GM21515 (cell line): Measurements from ENCODE around the gene WNK1.
"Not testable (repeated sequence)": the region's sequence is repeated elsewhere in the genome, so short reads cannot be mapped to it uniquely, and the experiment has no call there.

Source experiments
- ATAC-seq: cut with Tn5 transposase; IDR thresholded peaks from one replicate; pipeline ENCODE4 v1.9.1; 2021; ENCODE audit not compliant: unreplicated experiment

WNK1 gene

DNA sequence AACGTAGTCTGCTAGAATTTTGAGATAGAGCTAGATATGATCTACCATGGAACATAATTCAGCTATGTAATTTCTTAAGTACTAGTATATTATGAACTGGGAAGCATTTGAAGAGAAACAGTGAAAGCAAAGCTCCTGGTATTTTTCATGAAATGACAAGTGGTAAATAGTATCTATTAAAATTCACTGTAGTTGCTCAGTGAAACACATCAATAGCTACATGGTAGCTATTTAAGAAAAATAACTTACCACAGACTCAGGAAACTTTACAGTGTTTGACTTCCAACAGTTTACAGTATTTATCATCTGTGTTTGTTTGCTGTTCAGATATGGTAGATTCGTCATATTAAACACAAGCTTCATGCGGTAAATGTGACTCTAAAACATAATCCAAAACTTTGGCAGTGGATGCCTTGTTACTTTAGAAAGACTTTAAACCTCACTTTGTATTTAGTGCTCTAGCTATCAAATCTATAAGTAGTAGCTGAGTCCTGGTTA is 25.2 kb downstream of the WNK1 start:
- no peak for ATAC-seq

DNA sequence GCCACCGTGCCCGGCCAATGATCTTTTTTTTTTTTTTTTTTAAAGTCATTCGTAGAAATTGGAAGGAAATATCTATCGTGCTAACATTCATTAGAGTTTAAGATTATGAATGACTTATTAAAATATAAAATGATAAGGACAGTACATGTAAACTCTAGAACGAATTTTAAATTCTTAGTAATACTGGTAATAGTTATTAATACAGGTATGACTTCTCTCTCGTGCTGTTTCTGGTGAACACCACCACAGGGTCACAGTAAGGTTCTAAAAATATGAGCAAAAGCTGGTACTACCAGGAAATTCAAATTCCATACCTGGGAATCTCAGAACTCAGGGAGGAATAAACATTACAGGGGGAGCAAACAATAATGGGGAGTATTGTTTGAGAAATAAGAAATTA is 26.2 kb downstream of the WNK1 start:
- ATAC-seq, result no peak

DNA sequence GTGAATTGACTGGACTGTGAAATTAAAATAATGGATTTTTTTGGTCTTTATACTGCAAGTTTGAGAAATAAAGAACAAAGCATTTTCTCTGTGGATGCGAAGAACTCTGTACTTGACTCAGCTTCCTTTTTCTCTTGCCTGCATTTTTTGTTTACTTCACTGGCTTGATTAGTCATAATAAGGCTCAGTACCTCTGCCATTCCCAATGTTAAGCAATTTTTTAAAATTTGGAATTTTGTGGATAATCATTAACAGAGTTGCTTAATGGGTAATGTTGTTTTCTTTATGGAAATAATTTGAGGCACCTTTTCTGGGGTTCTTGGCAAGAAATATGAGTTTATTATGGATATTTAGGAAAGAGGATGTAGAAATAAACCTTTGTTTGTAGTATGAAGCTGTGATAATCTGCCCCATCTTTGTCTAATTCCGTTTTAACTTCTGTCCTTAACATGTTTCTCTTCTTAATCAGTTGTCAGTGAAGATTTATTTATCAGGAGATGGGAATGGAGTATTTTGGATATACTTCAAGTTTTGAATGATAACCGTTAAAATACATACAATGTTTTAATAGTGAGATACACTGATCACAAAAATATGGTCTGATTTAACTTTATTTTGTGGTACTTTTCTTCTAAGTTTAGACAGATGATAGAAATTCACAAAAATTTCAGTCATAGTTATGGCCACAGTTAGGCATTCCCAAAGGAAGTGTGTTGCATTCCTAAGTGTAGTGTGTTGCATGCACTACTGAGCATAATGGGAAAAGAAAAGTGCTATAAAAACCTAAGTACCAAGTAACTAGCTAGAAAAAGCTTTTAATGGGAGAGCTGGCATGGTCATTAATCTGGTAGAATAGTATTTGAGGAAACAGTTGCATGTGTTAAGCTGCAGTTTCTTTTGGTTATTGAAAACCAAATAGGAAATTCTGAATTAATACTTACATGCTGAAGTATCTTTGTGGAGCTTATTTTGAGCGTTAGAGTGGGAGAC is 27.7 kb downstream of the WNK1 start:
- ATAC-seq, result no peak

DNA sequence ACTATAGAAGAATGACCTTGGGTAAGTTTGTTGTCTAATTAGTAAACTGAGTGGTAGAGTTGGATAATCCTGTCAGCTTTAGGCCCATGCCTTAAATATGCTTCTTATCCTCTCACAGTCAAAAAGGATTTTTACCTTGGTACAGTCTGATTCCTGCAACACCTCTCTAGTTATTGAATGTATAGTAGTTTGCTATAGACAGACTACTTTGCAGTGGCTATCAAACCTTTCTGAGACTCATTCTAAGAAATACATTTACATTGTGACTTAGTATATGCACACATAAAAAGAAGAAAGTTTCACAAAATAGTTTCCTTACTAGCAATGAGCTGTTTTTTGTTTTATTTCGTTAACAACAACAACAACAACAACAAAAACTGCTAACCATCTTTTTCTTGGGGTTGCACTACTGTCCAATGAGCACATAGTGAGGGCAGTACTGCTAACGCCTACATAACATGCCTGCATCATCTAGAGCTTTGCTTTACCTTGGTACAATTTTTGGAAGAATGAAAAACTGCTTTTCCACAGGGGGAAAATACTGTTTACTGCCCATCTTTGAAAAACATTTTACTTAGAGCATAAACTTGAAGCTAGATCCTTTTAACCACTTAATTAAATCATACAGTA is 28.5 kb downstream of the WNK1 start:
- no peak for ATAC-seq

GRCh38 chr12:785706-786105 is 33.3 kb downstream of the WNK1 start:
- no peak for ATAC-seq

DNA sequence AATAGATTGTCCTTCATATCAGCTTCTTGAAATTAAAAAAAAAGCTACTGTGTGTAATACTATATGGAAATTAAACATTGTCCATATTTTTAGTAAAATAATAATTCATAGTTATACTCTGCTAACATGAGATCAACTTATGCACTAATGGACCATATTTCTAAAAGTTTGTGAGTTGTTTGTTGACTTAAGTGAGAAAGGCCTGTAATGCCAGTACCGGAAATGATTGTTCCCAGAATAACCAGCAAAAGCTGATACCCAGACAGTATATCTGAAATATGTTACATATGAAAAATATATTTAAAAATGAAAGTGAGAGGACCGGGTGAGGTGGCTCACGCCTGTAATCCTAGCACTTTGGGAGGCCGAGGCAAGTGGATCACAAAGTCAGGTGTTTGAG is 35.9 kb downstream of the WNK1 start:
- ATAC-seq, result no peak

- not testable (repeated sequence) for ATAC-seq
These were observed 36.4 kb downstream of the WNK1 start for GRCh38 chr12:788762-789161.

DNA sequence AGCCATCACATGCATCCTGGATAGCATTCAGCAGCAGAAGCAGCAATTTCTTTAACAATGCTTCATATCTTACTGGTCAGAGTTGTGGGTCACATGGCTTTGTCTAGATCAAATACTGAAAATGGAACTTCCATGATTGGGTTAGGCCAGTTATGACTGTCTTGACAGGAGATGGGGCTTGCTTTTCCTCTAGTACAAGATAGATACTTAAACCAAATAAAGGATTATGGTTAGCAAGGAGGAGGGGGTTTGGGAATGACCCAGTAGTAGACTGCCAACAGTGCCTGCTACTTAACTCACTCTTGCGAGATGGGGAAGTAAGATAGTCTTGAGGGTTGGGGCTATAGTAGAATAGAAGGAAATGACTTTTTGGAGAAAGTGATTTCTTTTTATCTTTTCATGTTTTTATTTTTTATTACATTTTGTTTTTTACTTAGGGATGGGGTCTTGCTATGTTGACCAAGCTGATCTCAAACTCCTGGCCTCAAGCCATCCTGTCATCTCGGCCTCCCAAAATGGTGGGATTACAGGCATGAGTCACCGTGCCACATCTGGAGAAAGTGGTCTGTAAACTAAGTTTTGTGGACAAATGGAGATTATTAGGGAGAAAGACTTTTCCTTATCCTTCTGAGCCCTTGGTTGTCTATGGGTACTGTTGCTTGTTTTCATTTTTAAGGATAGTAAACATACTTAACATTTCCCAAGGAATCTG is 37.6 kb downstream of the WNK1 start:
- ATAC-seq, result no peak

- ATAC-seq, result no peak
These were observed 38.2 kb downstream of the WNK1 start for GRCh38 chr12:790608-791007.

- ATAC-seq, result no peak
These were observed 40.7 kb downstream of the WNK1 start for GRCh38 chr12:793037-793436.

DNA sequence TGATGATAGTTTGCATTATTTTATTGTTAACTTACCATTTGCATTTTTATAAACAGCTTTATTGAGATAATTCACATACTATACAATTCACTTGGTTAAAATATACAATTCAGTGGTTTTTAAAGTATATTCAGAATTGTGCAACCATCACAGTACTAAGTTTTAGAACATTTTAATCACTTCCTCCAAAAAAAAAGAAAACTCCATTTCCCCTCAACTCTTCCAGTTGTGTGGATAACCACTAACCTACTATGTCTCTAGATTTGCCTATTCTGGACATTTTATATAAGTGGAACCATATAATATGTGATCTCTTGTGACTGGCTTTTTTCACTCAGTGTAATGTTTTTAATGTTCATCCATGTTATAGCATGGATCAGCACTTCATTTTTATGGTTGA is 41.3 kb downstream of the WNK1 start:
- no peak for ATAC-seq

GRCh38 chr12:795305-795704 is 42.9 kb downstream of the WNK1 start:
- no peak for ATAC-seq

DNA sequence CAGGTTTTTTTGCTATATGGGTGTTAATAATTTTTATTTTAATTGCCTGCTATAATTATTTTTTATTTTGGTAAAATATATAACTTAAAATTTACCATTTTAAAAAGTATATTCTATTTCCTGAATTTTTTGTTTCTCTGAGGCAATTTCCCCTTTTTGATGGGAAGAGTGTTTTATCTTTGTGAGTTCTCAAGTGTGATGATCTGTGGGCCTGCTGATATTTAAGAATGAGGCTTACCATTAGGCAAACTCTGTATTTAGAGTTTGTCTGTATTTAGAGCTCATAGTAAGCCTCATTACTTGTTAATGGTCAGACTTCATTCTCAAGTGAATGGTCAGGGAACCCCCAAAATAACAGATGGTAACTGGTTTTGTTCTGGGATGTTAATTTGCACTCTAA is 48.0 kb downstream of the WNK1 start:
- no peak for ATAC-seq

DNA sequence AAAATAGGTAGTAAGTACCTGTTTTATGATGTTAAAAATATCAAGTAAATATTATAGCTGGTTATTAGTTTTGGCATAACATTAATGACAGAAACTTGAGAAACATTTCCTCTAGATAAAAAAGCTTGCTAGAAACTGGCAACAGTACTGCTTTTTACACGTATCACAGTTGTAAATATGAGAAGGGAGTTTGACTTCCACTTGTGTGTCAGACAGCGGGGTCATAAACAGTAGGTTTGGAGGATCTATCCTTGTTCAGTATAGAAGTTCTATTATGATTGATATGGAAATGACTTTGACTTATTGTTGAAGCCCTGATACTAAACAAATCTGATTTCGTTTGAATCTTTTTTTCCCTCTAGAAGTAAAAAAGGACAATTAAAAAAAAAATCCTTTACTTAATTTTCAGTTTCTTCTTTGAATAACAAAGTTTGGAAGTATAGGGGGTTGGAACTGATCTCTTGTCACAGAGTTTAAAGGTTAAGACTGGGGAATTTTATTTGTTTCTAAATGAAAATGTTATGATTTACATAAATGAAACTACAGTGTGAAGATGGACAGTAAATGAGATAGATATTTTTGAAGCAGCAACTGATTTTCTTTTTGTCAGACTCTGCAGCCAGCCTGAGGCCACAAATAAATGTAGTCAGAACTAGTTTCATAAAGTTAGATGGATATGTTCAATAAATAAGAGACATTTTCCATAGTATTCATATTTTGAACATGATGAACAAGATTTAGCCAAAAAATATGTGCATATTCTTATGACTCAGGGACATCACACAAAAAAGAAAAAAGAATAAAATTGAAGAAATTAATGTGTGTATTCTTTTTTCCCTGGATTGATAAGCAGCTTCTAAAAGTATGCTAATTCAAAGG is 50.1 kb downstream of the WNK1 start:
- no peak for ATAC-seq

DNA sequence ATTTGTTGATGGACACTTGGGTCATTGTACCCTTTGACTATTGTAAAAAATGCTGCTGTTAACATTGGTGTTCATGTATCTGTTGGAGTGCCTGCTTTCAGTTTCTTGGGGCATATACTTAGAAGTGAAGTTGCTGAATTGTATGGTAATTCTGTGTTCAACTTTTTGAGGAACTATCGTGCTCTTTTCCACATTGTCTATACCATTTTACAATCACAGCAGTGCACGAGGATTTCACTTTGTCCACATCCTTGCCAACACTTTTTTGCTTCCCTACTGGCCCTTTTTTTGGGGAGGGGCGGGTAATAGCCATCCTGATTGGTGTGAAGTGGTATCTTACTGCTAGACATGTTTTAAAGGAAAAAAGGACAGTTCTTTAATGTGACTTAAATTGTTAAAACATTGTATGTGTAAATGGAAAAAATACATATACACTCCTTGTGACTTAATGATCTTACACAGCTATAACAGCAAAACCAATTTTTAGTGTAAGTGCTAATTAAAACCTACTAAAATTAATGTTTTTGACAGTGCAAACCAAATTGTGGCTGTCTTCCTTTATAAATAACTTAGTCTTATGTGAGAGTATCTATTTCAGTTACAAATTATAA is 52.7 kb downstream of the WNK1 start:
- no peak for ATAC-seq

- no peak for ATAC-seq
These were observed 53.9 kb downstream of the WNK1 start for GRCh38 chr12:806200-806791.

DNA sequence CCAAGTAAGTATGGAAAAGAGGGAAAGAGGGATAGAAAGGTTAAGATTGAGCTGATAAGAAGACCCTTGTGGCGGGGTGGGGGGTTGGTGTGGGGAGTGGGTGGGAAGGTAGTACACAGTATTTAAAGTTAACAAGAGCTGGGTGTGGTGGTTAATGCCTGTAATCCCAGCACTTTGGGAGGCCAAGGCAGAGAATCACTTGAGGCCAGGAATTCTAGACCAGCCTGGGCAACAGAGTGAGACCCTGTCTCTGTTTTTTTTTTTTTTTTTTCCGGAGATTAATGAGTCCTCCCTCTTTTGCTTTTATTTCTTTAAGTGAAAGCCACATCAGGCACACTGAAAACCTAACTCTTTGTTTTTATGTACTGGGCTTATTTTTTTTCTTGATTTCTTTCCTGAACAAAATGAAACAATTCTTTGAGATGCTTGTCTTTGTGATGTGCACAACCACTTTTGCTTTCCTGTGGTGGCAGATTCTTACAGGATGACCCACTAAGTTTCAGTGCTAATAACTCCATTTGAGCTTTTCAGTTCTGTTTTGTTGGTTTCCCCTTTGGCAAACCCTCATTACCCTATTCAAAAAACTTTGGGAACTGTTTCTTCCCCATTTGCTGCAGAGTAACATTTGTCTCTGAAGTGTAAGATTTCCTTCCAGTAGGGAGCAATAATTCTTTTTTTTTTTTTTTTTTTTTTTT is 54.8 kb downstream of the WNK1 start:
- no peak for ATAC-seq

DNA sequence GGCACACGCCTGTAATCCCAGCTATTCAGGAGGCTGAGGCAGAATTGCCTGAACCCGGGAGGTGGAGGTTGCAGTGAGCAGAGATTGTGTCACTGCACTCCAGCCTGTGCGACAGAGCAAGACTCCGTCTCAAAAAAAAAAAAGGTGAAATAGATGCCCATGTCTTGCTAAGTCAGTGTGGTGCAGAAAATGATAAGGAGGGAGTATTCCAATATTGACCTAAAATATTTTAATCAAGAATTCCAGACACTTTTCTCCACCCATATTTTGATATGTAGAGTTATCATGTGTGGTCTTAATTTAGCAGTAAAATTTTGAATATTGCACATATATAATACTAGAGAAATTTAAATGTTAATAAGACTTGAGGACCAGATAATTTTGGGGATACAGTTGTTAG is 57.7 kb downstream of the WNK1 start:
- ATAC-seq, result no peak
